Measurements from ENCODE around the gene ATG10.

DNA sequence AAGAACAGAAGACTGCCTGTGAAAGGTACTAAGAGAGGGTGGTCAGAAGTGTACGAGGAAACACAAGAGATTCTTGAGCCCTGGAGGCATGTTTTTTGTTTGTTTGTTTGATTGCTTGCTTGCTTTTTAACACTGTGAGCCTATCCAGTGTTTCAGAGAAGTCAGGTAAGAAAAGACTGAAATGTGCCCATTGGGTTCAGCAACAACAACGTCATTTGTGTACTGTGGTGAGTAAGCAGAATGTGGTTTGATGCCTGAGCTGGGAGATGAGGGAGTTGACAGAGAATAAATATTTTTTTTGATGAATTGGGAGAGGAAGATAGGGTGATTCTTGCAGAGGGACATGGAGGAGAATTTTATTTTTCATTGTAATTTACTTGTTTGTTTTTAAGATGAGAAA lies 233.2 kb downstream of the ATG10 start:
- TF ChIP-seq, protein P1, sequence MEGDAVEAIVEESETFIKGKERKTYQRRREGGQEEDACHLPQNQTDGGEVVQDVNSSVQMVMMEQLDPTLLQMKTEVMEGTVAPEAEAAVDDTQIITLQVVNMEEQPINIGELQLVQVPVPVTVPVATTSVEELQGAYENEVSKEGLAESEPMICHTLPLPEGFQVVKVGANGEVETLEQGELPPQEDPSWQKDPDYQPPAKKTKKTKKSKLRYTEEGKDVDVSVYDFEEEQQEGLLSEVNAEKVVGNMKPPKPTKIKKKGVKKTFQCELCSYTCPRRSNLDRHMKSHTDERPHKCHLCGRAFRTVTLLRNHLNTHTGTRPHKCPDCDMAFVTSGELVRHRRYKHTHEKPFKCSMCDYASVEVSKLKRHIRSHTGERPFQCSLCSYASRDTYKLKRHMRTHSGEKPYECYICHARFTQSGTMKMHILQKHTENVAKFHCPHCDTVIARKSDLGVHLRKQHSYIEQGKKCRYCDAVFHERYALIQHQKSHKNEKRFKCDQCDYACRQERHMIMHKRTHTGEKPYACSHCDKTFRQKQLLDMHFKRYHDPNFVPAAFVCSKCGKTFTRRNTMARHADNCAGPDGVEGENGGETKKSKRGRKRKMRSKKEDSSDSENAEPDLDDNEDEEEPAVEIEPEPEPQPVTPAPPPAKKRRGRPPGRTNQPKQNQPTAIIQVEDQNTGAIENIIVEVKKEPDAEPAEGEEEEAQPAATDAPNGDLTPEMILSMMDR (IDR thresholded peaks at IDR 0.05), result no peak
- TF ChIP-seq POLR2A (IDR thresholded peaks at IDR 0.05), result no peak
